Natural killer cell treated with Interleukin-12 subunit alpha and Interleukin-12 subunit beta and Interleukin-15 and Interleukin-18, amount 100 ng/mL, for 72 hours (primary cell): ENCODE measurements around the gene ZBTB45. TPM values are rescaled to one million over a fixed set of nuclear protein-coding genes. Genes with fewer than 3 reads are reported as not detected.

Experiments
- total RNA-seq, 2 donors: library from RNA; stranded (reverse); gene quantifications; one replicate each; pipeline ENCODE4 v1.2.3, GENCODE V29; 2022

The ZBTB45 gene
- total RNA-seq, 2 donors from 2014 or later, result 18.0 to 25.9 TPM

Other genes starting within 250 kb of the ZBTB45 start
- 1 to 10 TPM; 3.6 to 4.2 TPM for gene ZNF8, start 240.9 kb downstream of the ZBTB45 start, total RNA-seq
- gene ERVK3-1, start 214.4 kb downstream of the ZBTB45 start, total RNA-seq, result 10 to 100 TPM; 58.4 to 89.0 TPM
- 1 to 10 TPM; 5.9 to 6.1 TPM for gene ZSCAN22, start 192.8 kb downstream of the ZBTB45 start, total RNA-seq
- gene A1BG, start 166.3 kb downstream of the ZBTB45 start, total RNA-seq, result 1 to 10 TPM; 4.4 to 5.2 TPM
- 1 to 10 TPM in 1 of 2 donors, under 1 TPM in 1; 0.52 to 1.4 TPM for gene ZNF497, start 157.1 kb downstream of the ZBTB45 start, total RNA-seq
- gene ZNF837, start 138.8 kb downstream of the ZBTB45 start, total RNA-seq, result under 1 TPM; 0.71 to 0.86 TPM
- 100 to 1,000 TPM; 757 to 786 TPM for gene RPS5, start 132.5 kb downstream of the ZBTB45 start, total RNA-seq
- gene RNF225, start 124.2 kb downstream of the ZBTB45 start, total RNA-seq, result 1 to 10 TPM in 1 of 2 donors, under 1 TPM in 1; 0.59 to 3.2 TPM
- gene ZNF584, start 111.2 kb downstream of the ZBTB45 start, total RNA-seq, result 10 to 100 TPM in 1 of 2 donors, 1 to 10 TPM in 1; 8.4 to 18.5 TPM
- 1 to 10 TPM; 3.2 to 5.3 TPM for gene ZNF132, start 79.7 kb downstream of the ZBTB45 start, total RNA-seq
- gene ZNF324B, start 68.2 kb downstream of the ZBTB45 start, total RNA-seq, result 10 to 100 TPM in 1 of 2 donors, 1 to 10 TPM in 1; 8.8 to 14.4 TPM
- 10 to 100 TPM; 15.2 to 15.5 TPM for gene ZNF324, start 52.7 kb downstream of the ZBTB45 start, total RNA-seq
- gene ZNF446, start 43.5 kb downstream of the ZBTB45 start, total RNA-seq, result 1 to 10 TPM; 3.9 to 5.8 TPM
- 10 to 100 TPM; 15.1 to 29.1 TPM for gene SLC27A5, start 7.8 kb downstream of the ZBTB45 start, total RNA-seq
- 100 to 1,000 TPM; 424 to 774 TPM for gene TRIM28, start 24.3 kb upstream of the ZBTB45 start, total RNA-seq
- gene CHMP2A, start 35.3 kb upstream of the ZBTB45 start, total RNA-seq, result 10 to 100 TPM; 60.2 to 99.9 TPM
- 100 to 1,000 TPM; 161 to 183 TPM for gene UBE2M, start 38.8 kb upstream of the ZBTB45 start, total RNA-seq
- 10 to 100 TPM; 20.9 to 28.8 TPM for gene MZF1, start 53.5 kb upstream of the ZBTB45 start, total RNA-seq